NT2/D1 (cell line): ENCODE data around the gene ELMOD3.

Source experiments
- SUZ12 ChIP-seq: IDR thresholded peaks from 2 replicates; pipeline ENCODE4 v1.6.1; 2011; ENCODE audit not compliant: insufficient read length, insufficient read depth; ENCODE audit errors: extremely low read depth
- YY1 ChIP-seq: IDR thresholded peaks from 2 replicates; pipeline ENCODE4 v1.6.1; 2011; ENCODE audit not compliant: insufficient read length, insufficient read depth
- ZNF274 ChIP-seq: IDR thresholded peaks from 2 replicates; pipeline ENCODE4 v1.6.1; 2011; ENCODE audit warnings: mild to moderate bottlenecking, low read depth, low read length

DNA sequence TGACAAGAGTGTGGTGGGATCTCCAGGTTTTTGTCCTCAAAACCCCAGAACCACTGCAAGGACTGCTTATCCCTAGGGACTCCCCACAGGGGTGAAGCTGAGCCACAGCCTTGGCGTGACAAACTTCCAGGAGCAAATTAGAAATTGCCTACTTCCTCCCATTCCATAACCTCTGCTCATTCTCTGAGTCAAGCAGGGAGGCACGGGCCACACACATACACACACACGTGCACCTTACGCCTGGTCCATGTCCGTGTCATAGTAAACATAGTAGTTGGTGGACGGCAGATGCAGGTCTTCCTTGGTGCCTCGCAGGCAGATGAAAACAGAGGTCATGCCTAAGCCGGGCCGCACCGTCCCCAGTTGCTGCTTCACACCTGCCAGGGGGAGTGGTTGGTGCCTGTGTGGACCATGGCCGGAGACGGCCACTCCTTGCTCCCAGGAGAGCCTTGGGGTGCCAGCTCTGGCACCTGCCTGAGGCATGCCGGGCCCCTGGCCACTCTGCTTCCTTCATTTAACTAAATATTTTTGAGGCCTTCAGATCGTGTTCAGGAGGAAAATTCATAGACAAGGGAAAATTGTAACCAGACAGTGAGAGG, 10.1 kb upstream of the ELMOD3 start:
- TF ChIP-seq YY1 (no peak), ZNF274 (no peak), SUZ12 (no peak)
